Stimulated activated CD8-positive, alpha-beta memory T cell treated with anti-CD3 and anti-CD28 coated beads, Interleukin-4, amount 100 ng/mL, for 1 hour (primary cell): ENCODE measurements around the gene PRDM7.
"Not testable (repeated sequence)": the region's sequence is repeated elsewhere in the genome, so short reads cannot be mapped to it uniquely, and the experiment has no call there.

Experiments used
- DNase-seq, 2 donors: peaks; one replicate each; pipeline ENCODE4 v3.0.0-alpha.2; 2020; ENCODE audit warnings: low read depth in 2 of 2, low spot score in 1 of 2

The PRDM7 gene

DNA sequence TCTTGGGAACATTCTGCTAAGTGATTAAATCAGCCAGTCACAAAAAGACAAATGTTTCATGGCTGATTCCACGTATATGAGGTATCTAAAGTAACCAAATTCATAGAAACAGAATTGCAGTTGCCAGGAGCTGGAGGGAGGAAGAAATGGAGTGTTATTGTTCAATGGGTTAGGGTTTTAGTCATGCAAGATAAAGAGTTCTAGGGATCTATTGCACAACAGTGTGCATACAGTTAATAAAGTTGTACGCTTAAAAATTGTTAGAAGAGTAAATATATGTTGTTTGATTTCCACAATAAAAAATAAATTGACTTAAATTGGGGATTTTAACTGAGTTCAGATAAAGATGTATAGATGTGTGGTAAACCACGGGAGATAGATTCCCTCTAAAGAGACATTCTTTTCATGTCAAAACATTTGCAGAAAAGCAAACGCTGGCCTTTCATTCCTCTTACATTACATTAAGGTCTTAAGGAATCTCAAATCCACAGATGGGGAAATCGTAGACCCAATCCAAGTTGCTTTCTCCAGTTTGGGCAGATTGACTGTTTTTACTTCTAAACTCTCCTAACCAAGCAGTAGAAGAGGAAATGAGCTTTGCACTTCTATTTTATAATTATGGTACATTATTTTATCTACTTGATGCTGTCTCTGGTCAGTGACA is 4.6 kb downstream of the PRDM7 start:
- DNase-seq = no peak

DNA sequence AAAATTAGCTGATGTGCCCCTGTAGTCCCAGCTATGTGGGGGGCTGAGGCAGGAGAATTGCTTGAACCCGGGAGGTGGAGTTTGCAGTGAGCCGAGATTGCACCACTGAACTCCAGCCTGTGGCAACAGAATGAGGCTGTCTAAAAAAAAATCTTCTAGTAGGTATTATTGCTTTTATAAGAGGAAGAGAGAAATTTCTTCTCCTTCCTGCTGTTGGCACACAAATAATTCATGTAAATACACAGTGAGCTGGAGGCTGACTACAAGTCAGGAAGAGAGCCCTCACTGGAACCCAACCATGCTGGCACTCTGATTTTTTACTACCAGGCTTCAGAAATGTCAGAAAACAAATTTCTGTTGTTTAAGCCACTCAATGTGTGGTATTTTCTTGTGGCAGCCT is 6.7 kb downstream of the PRDM7 start:
- DNase-seq = no peak

DNA sequence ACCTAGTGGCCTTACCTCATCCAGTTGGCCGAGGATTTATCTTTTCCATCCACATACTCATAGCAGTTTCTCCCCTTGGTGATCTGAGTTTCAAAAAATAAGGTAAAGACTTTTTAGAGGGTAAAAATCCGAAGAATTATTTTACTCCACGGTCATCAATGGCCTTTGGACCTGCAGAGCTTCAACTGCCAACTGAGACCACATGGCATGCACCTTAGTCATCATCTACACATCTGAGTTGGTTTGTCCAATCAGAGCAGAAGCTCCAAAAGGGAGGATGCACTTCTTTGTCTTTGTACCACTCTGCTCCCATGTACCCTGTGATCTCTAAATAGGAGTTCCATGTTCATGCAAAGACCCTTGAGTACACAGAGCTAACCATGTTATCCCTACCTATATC is 15.7 kb downstream of the PRDM7 start:
- DNase-seq = no peak

DNA sequence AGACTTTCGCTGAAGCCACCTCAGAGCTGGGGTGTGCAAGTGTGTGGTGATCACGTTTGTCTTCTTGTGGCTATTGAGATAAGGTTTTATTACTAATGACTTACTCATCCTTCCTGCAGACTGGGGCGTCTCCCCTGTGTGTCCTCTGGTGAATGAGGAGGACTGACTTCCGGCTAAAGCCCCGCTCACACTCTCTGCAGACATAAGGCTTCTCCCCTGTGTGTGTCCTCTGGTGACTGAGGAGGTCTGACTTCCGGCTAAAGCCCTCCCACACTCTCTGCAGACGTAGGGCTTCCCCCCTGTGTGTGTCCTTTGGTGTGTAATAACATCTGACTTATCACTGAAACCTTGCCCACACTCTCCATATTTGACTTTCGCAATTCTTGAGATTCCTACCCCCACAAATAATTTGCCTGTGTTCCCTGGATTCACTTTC is 19.4 kb downstream of the PRDM7 start:
- DNase-seq = no peak

DNA sequence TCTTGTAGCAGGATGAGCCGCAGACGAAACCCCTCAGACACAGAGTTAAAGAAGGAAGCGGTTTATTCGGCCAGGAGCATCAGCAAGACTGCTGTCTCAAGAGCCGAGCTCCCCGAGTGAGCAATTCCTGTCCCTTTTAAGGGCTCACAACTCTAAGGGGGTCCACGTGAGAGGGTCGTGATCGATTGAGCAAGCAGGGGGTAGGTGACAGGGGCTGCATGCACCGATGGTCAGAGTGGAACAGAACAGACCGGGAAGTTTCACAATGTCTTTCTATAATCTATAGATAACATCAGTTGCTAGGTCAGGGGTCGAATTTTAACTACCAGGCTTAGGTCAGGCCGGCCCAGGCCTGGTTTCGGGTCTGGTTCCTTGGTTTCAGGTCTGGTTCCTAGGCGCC is 20.6 kb downstream of the PRDM7 start:
- DNase-seq = not testable (repeated sequence)

DNA sequence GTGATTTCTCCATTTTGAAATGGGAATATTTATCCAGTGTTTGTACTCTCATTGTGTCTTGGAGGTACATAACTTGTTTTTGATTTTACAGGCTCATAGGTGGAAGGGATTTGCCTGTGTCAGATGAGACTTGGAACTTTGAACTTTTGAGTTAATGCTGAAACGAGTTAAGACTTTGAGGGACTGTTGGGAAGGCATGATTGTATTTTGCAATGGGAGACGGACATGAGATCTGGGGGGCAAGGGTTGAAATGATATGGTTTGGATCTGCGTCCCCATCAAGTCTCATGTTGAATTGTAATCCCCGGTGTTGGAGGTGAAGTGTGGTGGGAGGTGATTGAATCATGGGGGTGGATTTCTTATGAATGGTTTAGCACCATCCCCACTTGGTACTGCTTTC is 21.8 kb downstream of the PRDM7 start:
- DNase-seq = no peak

DNA sequence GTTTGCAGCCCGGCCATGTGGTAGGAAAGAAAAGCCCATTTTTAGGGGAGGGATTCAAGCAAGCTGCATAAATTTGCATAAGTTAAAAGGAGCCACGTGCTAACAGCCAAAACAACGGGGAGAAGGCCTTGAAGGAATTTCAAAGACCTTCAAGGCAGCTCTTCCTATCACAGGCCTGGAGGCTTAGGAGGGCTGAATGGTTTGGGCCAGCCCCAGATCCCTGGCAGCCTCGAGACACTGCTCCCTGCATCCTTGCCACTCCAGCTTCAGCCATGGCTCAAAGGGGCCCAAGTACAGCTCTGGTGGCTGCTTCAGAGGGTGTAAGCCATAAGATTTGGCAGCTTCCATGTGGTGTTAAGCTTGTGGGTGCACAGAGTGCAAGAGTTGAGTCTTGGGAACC is 22.6 kb downstream of the PRDM7 start:
- DNase-seq = no peak

DNA sequence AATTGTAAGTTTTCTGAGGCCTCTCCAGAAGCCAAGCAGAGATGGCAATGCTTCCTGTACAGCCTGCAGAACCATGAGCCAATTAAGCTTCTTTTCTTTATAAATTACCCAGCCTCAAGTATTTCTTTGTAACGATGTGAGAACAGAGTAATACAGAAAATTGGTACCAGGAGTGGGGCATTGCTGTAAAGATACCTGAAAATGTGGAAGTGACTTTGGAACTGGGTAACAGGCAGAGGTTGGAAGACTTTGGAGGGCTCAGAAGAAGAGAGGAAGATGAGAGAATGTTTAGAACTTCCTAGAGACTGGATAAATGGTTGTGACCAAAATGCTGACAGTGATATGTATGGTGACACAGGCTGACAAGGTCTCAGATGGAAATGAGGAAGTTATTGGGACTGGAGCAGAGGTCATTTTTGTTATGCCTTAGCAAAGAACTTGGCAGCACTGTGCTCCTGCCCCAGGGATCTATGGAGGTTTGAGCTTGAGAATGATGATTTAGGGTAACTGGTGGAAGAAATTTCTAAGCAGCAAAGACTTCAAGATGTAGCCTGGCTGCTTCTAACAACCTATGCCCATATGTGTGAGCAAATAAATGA is 23.1 kb downstream of the PRDM7 start:
- no peak for DNase-seq

DNA sequence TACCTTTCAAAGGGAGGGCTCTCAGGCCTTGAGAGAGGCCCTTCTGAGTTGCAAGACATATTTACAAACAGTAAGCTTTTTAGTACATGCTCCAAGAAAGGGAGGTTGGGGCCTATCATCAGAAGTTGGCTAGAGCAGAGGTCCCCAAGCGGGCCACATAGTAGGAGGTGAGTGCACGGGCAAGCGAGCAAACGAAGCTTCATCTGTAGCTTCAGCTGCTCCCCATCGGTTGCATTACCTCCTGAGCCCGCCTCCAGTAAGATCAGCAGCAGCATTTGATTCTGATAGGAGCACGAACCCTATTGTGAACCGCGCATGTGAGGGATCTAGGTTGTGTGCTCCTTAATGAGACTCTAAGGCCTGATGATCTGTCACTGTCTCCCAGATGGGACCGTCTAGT is 26.2 kb downstream of the PRDM7 start:
- DNase-seq = no peak

DNA sequence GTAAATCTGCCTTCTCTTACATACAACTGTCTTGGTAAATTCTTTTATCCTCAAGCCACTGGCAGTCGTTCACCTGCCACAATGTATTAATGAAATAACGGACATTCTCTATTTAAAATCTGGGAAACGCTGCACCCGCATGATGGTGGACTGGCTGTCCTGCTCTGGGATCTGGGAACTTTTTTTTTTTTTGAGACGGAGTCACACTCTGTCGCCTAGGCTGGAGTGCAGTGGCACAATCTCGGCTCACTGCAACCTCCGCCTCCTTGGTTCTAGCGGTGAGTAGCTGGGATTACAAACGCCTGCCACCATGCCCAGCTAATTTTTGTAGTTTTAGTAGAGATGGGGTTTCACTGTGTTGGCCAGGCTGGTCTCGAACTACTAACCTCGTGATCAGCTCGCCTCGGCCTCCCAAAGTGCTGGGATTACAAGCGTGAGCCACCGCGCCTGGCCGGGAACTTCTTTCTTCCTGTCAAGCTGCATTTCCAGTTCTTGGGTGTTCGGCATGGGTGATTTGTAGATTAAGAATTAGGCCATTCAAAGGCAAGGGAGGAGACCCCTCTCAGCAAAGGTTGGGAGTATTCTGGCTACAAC is 28.3 kb downstream of the PRDM7 start:
- DNase-seq = no peak

DNA sequence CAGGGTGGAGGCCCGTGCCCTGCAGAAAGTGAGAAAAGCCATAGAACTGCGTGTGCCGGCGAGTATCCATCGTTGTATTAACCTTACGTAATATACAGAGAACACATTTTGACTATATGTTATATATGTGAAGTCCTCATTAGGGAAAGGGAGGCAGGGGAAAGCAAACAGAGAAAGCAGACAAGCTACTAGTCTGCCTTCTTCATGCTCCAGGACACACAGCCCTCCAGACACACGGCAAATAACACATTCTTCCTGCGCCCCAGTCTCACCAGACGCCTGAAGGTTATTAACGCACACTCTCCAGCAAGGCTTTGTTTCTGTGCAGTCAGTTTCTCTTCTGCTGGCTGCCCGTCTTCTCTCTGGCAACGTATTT is 28.8 kb downstream of the PRDM7 start:
- no peak for DNase-seq

DNA sequence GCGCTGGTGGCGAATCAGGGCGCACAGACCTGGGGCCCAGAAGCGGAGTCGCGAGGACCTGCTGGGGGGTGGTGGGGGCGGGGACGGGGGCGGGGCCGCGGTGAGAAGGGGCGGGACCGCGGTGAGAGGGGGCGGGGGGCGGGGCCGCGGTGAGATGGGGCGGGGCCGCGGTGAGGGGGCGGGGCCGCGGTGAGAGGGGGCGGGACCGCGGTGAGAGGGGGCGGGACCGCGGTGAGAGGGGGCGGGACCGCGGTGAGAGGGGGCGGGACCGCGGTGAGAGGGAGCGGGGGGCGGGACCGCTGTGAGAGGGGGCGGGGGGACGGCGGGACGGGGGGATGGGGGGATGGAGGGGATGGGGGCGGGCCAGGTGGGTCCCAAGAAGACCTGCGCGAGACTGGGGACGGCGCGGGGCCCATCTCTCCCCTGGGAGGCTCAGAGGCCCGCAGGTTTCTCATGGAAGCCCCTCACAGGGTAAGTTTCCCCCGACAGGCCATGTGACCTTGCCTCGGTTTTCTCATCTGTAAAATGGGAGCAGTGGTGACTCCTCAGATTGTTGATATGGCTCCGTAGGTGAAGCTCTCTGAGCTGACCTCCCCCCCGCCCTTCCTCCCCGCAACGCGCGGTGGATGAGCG is 29.3 kb downstream of the PRDM7 start:
- no peak for DNase-seq

DNA sequence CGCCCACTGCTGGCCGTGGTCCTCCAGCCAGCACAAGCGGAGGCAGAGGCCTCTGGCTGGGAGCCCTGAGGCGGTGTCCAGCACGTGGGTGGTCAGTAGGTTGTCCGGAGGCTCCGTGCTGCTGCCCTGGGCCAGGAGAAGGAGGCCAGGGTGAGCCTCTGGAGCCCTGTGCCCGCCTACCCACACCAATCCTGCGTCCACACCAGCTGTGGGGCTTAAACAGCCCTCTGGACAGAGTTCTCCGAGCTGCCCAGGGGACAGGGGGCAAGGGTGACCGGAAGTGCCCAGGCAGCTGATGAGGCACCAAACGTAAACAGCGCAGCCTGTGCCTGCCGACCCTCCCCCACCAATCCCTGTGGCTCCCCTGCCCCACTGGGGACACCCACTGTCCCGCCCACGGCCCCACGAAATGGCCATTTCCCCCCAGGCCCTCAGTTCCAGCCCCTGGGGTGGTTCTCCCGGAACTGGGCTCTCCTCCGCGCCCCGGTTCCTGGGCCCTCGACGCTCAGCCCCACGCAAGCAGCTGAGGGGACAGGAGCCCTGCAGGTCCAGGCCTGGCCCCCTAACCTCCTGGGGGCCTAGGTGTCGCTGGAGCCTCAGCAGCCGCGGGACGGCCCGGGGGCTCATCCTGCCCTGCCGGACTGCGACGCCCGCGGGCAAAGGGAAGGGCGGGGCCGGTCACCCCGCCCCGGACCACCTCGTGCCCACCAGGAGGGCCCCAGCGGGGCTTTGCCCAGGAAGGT is 30.0 kb downstream of the PRDM7 start:
- DNase-seq = no peak

DNA sequence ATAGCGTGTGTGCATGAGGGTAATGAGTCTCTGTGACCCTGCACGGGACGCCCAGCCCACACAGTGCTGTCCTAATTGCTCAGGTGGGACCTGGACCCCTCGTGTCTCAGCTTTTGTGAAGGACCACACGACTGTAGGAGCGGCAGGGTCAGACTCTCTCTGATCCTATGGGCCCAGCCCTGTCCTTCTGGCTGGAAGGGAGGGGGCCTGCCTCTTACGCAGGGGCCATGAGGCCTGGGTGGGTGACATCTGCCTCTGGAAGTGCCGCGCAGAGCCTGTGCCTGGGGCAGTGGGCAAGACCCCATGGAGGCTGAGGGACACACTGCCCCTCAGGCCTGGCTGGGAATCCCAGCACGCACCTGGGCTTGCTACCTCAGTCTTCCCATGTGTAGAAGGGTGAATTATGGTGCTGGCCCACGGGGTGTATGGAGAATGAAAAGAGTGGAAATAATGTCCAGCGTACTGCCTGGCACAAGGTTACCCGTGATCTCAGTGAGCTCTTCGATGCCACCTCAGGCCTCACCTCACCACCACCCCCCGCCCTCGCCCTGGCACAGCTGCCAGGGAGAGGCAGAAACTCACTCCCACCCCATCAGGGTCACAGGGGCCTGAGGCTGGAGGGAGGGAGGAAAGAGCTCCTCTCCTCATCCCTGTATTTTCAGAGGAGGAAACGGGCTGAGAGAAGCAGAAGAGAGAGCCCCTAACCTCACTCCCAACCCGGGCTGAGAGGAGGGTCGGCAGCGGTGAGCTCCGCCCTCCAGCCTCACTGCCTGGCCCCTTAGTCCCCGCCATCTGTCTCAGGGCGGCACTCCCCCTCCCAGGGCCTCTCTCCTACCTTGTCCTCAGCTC is 30.8 kb downstream of the PRDM7 start:
- DNase-seq = no peak

DNA sequence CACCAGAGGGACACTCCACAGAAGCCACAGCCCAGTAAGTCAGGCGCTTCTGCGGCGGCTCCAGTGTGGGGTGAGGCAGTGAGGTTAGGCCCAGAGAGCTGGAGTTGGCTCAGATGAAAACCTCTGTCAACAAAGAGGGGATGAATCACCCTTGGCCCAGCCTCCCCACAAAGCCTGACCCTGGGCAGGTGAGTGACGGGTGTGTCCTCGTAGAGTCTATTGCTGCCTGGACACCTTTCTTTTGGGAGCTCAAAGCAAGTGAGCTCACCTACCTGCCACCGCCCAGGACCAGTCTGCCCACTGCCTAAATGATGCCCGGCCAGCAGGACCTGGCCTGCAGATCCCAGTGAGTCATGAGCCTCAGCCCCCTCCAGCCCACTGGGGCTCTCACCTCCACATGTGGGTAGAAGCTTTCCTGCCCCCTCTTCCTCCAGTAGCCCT is 33.0 kb downstream of the PRDM7 start:
- DNase-seq = no peak

DNA sequence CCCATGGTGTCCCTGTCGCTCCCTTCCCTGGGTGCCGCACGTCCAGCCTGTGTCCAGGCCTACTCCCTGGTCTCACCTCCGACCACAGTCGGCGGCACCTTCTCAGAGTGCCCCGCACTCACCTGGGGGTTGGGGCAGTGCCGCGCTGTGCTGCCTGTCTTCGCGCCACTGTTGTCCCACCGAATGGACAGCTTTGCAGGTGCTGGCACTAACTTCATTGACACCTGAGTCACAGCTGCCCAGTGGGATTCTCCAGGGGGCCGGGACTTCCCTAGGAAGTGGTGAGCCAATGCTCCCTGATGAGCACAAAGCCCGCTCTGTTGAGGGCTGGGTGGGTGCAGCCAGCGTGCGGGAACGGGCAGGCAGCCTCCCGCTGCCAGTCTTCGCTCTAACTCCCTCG is 33.6 kb downstream of the PRDM7 start:
- no peak for DNase-seq

DNA sequence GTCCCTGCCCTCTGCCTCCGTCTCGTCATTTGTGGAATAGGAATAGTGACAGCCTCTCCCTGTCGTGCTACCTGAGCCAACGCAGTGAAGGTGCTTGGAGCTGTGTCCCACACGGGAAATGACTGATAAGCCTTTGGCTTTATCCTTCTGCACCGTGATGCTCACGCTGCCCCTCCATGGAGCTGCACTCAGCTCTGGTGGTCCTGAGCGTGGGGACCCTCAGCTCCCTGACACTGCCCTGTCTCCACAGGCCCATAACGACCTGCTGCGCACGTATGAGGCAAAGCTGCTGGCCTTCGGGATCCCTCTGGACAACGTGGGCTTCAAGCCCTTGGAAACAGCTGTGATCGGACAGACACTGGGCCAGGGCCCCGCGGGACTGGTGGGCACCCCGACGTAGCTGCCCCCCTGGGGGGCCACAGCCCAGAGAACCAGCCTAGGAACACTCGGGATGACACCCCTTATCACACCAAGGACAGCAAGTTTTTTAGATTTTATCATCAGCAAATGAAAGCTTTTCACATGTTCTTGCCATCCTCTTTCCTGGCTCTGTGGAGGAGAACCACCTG is 34.1 kb downstream of the PRDM7 start:
- no peak for DNase-seq

DNA sequence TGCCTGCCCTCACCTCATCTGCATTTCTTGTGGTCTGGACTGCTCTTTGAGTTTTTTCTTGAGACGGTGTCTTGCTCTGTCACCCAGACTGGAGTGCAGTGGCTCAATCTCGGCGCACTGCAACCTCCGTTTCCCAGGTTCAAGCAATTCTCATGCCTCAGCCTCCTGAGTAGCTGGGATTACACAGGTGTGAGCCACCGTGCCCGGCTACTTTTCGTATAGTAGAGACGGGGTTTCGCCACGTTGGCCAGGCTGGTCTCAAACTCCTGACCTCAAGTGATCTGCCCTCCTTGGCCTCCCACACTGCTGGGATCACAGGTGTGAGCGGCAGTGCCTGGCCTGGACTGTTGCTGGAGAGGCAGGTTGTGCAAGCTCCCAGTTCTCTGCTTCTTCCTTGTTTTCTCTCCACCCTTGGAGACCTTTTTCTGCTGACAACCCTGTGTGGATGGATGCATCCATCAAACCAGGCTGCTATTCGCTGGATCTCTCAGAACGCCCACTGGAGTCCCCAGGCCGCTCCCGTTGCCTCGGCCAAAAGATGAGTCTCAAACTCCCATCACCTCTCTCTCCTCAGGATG is 35.1 kb downstream of the PRDM7 start:
- DNase-seq = no peak

DNA sequence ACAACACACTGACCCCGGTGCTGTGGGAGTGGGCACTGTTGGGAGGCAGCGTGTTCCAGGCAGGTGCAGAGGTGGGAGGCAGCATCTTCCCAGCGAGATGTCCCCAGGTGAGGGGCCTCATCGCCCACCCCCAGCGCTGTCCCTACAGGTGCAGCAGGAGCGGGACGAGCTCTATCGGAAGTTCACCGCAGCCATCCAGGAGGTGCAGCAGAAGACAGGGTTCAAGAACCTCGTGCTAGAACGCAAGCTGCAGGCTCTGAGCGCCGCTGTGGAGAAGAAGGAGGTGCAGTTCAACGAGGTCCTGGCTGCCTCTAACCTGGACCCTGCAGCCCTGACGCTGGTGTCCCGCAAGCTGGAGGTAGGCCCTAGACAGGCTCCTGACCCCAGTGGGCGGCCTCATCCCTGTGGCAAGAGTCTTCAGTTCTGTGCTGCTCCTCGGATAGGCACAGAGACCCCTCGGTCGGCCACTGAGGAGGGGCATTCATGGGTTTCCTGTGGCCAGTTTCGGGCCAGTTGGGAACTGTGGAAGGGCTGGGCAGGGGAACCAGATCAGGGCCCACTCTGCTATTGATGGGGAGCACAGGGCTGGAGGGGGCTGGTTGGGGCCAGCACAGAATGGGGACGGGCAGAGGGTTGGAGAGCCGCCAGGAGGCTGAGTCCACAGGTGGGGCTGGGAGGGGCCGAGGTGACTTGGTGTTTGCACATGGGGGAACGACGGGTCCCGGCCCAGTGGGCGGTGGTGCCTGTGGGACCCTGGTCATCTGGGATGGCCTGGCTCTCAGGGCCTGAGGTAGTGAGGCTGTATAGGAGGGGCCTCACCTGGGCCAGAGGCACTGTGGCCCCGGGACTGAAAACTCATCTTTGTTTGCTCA is 36.7 kb downstream of the PRDM7 start:
- DNase-seq = no peak
